22Rv1 (cell line): ENCODE measurements around the gene NR2F6.

Experiments used
- ZFX ChIP-seq: fragments of 450-650 bp; IDR thresholded peaks from 2 replicates; pipeline ENCODE4 v1.6.1; 2017; ENCODE audit warnings: antibody characterized with exemption, borderline replicate concordance
- TF ChIP-seq, protein P1 (sequence below): fragments of 450-650 bp; IDR thresholded peaks from 2 replicates; pipeline ENCODE4 v1.5.1; 2017; ENCODE audit warnings: mild to moderate bottlenecking

DNA sequence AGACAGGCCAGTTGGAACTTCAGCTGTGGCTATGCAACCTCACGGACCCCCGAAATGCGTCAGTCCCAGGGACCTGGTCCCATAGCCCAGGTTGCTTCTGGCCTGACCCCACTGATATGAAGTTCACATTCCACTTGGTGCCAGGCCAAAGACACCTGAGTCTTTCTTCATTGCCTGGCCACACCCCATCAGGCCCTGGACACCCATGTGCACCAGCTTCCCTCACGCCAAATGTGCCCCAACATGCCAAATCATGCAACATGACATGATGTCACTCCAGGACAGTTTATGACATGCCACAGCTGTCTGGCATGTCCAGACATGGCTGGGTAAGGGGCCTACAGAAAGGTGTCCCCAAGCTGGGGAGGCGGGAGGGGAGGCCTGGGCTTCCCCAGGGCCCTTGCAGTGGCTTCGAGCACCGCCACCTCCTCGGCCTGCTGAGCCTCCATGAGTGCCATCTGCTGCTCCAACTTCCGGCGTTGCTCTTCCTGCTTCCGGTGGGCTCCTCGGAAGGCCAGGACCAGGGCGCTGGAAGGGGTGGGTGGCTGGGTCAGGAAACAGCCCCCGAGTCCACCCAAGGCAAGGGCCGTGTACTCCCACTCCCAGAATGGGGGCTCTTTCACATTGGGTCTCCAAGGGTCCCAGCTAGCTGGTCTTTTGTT lies 4.3 kb upstream of the NR2F6 start:
- TF ChIP-seq, protein P1, sequence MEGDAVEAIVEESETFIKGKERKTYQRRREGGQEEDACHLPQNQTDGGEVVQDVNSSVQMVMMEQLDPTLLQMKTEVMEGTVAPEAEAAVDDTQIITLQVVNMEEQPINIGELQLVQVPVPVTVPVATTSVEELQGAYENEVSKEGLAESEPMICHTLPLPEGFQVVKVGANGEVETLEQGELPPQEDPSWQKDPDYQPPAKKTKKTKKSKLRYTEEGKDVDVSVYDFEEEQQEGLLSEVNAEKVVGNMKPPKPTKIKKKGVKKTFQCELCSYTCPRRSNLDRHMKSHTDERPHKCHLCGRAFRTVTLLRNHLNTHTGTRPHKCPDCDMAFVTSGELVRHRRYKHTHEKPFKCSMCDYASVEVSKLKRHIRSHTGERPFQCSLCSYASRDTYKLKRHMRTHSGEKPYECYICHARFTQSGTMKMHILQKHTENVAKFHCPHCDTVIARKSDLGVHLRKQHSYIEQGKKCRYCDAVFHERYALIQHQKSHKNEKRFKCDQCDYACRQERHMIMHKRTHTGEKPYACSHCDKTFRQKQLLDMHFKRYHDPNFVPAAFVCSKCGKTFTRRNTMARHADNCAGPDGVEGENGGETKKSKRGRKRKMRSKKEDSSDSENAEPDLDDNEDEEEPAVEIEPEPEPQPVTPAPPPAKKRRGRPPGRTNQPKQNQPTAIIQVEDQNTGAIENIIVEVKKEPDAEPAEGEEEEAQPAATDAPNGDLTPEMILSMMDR, result no peak
- no peak for TF ChIP-seq ZFX
